HG03064 (cell line): ENCODE measurements around the gene PCA3.

Experiments
- ATAC-seq: cut with Tn5 transposase; IDR thresholded peaks from one replicate; pipeline ENCODE4 v1.9.1; 2021; ENCODE audit warnings: low read depth; ENCODE audit not compliant: unreplicated experiment

The PCA3 gene

GRCh38 chr9:76756268-76756640, 8.0 kb upstream of the PCA3 start:
- ATAC-seq = no peak

- ATAC-seq = no peak
Observed at GRCh38 chr9:76756941-76757673, 7.1 kb upstream of the PCA3 start.

GRCh38 chr9:76758476-76758875, 5.8 kb upstream of the PCA3 start:
- ATAC-seq = no peak

DNA sequence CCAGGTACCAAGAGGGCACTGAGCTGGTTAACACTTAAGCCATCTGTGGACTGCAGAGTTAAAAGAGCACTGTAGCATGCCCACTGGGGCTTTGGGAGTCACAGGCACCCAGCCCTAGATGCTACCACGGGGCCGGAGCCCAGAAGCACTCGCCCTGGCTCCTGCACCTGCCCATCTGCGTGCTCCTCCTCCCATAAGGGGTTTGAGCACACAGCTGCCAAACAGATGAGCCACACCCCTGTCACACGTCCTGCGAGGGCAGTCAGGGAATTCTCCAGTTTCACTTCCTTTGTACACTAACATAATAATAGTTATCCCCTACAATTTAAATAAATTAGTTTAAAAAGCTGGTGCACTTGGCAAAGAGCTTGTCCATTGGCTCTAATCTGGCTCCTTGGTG, 4.5 kb upstream of the PCA3 start:
- ATAC-seq = no peak

DNA sequence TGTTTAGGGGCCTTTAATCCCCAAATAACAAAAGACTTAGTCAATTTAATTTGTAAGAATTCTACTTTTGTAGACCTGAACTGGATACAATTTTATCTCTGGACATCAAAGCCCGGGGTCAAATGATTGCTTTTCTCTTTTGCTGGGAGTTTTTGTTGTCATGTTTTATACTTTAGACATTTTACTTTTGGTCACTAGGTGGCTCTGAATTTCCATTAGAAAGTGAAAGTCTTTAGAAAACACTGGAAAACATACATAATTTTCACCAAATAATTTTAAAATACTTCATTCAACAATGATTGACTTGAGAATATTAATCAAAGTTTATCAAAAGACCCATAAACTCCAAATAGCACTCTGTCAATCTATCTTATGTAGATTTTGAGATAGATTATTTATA, 2.8 kb upstream of the PCA3 start:
- no peak for ATAC-seq

- no peak for ATAC-seq
Observed at GRCh38 chr9:76766126-76766525, 1.9 kb downstream of the PCA3 start.

GRCh38 chr9:76772686-76773445, 8.6 kb downstream of the PCA3 start:
- no peak for ATAC-seq

DNA sequence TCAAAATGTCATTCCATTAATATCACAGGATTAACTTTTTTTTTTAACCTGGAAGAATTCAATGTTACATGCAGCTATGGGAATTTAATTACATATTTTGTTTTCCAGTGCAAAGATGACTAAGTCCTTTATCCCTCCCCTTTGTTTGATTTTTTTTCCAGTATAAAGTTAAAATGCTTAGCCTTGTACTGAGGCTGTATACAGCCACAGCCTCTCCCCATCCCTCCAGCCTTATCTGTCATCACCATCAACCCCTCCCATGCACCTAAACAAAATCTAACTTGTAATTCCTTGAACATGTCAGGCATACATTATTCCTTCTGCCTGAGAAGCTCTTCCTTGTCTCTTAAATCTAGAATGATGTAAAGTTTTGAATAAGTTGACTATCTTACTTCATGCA, 20.6 kb downstream of the PCA3 start:
- ATAC-seq = no peak

DNA sequence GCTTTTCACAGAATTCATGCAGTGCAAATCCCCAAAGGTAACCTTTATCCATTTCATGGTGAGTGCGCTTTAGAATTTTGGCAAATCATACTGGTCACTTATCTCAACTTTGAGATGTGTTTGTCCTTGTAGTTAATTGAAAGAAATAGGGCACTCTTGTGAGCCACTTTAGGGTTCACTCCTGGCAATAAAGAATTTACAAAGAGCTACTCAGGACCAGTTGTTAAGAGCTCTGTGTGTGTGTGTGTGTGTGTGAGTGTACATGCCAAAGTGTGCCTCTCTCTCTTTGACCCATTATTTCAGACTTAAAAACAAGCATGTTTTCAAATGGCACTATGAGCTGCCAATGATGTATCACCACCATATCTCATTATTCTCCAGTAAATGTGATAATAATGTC, 21.3 kb downstream of the PCA3 start:
- no peak for ATAC-seq

GRCh38 chr9:76787677-76788076, 23.4 kb downstream of the PCA3 start:
- no peak for ATAC-seq

DNA sequence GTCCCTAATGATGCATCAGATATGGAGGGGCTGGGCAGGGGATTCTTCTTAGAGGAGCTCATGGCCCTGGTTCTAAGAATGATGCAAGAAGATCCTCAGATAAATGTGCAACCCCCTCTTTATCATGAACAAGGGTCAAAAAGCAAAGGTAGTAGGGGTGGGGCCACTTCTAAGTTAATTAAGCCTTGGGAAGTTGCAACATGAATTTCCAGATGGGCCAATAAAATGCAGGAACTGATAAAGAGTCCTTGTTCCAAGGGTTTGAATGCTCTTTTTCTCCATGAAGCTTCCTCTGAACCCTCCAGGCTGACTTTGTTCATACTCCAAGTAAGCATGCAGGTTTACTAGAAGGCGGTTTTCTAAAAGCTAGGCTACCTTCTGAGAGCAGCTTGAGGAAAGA, 25.6 kb downstream of the PCA3 start:
- ATAC-seq = no peak

DNA sequence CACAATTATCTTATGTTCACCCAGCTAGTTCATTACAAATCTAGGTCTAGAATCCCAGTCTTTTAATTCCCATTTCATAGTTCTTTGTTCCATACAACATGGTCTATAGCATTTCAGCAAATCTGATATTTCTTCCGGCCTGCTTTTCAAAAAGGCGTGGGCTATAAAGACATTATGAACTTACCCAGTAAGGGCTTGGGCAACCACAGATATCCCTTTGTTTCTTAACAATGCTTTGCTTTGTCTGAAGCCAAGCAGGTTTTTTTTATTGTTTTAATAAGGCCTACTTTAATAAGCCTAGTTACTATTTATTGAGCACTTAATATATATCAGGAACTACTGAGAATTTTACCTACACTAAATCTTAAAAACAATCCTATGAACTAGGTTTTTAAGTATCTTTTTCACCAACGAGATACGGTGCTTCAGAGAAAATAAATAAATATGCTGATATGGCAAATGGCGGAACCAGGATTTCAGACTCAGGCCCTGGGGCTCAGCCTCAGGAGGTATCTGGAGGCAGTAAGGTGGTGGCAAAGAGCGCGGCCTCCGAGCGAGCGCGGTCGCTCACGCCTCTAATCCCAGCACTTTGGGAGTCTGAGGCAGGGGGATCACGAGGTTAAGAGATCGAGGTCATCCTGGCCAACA, 29.7 kb downstream of the PCA3 start:
- ATAC-seq = no peak

GRCh38 chr9:76796296-76796695, 32.1 kb downstream of the PCA3 start:
- ATAC-seq = no peak

DNA sequence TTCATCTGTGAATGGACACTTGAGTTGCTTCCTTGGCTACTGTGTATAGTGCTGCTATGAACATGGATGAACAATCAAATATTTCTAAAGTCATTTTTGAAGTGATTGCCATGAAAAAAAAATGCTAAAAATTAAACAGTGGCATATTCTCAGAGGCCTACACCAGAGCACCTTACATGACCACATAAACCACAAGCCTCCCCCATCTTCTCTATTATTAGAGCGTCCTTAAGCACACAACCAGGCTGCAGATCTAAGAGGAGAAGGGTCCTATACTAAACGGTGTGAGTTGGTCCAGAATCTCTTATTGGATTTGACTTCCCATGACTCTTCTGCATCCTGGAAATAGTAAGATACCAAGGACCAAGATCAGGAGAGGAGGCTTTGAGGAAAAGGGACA, 34.3 kb downstream of the PCA3 start:
- no peak for ATAC-seq

DNA sequence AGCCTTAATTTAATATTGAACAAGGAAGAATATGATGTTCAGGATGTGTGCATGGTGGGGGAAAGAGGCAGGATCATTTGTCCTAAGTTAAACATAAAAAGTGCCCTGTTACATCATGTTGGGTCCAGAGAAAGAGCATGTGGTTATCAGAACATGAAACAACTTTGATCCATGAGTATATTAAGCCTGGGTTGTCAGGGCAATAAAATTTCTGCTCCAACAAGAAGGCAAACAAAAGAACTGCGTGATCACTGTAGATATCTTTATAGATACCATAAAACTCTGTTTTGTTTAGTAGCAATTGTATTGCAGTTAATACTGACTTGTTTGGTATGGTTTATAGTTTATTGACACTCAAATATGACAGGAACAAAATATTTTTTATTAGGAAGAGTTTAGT, 35.2 kb downstream of the PCA3 start:
- ATAC-seq = no peak

DNA sequence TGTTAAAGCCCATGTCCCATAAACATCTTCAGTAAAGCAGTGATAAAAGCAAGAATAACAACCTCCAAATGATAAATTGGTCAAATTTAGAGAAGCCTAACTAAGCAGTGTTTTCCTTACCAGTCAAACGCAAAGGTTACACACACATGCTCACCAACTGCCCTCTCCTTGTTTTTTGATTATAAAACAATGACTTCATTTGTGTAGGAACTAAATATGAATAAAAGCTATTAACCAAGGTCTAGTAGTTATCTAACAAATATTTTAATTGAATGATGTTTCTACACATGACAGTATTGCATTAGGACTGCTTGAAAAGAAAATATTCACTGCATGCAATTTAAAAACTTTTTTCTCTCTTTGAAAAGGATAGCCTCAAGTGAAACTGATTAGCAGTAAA, 36.7 kb downstream of the PCA3 start:
- no peak for ATAC-seq

- no peak for ATAC-seq
Observed at GRCh38 chr9:76803083-76803482, 38.8 kb downstream of the PCA3 start.

DNA sequence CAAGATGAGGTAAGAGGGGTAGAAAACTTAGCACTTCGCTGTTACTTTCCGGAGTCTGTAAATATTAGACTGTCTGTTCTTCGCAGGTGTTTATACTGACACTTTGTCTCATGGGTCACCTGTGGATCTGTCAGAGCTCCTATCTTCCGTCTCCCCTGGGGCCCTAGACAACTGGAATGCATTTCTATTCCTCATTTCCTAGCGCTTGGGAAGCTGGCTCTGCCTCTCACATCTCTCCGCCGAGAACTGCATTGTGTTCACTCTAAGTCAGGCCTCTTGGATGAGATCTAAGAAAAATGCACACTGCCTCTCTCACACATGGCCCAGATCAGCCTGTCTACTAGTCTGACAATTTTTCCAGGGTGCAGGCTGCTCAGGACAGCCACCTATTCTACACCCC, 39.5 kb downstream of the PCA3 start:
- ATAC-seq = no peak

DNA sequence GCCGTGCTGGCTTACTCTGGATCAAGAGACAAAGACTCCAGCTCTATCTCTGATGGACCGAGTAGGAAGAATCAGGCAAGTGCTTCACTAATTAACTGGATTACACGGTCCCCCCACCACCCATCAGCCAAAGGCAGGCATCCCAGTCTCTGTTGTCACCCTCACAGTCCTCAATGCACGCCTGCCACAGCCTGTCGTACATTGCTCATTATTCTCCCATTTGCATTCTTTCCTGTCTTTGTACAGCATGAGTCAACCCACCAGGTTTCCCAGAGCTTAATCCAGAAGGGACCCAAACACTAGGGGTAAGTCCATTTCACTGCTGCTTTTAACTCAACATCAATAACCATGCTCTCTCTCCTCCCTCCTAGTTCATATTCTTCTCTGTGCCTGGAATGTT, 44.4 kb downstream of the PCA3 start:
- ATAC-seq = no peak

- peak; percentile 64 for ATAC-seq
Observed at GRCh38 chr9:76810377-76810957, 46.2 kb downstream of the PCA3 start.

DNA sequence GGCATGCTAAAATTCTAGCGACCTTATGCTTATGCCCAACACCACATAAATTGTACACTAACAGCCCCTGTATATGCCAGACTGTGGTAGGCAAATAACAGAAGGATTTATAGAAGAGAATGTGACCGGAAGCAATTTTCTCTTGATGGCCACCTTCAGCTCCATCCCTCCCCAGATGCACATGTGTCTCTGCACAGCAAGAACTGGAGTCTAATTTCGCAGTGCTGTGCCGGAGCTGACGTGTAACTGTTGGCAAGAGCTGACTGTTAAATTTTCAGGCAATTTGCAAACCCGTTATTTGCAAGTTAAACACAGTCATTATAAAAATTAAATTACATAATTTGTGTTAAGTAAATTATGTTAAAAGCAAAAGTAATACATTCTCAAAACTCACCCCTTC, 48.4 kb downstream of the PCA3 start:
- ATAC-seq = no peak
